Type B pancreatic cell (in vitro differentiated cells): ENCODE results near the gene CLCN6. TPM values are rescaled to one million over a fixed set of nuclear protein-coding genes. Genes with fewer than 3 reads are reported as not detected.

Source experiments
- DNase-seq: peaks from one replicate; pipeline ENCODE4 v3.0.0; 2021; ENCODE audit warnings: mixed read lengths; ENCODE audit not compliant: unreplicated experiment; ENCODE audit errors: extremely low spot score
- H3K27ac Mint-ChIP-seq: 2 replicates; pipeline ENCODE4 v1.8.0; 2021; ENCODE audit warnings: mild to moderate bottlenecking, mixed read lengths
- H3K27me3 Mint-ChIP-seq: 2 replicates; pipeline ENCODE4 v1.8.0; 2021; ENCODE audit warnings: mixed read lengths
- H3K36me3 Mint-ChIP-seq: 2 replicates; pipeline ENCODE4 v1.8.0; 2021; ENCODE audit warnings: mixed read lengths
- H3K4me1 Mint-ChIP-seq: one replicate; pipeline ENCODE4 v1.8.0; 2021; ENCODE audit warnings: mixed read lengths; ENCODE audit not compliant: unreplicated experiment
- H3K4me3 Mint-ChIP-seq: 2 replicates; pipeline ENCODE4 v1.8.0; 2021; ENCODE audit warnings: mild to moderate bottlenecking, mixed read lengths
- H3K9me3 Mint-ChIP-seq: 2 replicates; pipeline ENCODE4 v1.8.0; 2021; ENCODE audit warnings: mixed read lengths
- total RNA-seq: library from RNA; stranded (reverse); gene quantifications from 2 replicates; pipeline ENCODE4 v1.2.1, GENCODE V29; 2021; ENCODE audit warnings: low replicate concordance
- TF ChIP-seq, protein P1 (sequence below): fragments of 200-600 bp; sonication (generic); conservative IDR thresholded peaks from 2 replicates; pipeline ENCODE4 v1.5.0; 2021; ENCODE audit warnings: antibody characterized with exemption, mild to moderate bottlenecking

CLCN6 gene
- total RNA-seq, 1 donor from 2014 or later: 31.1 TPM

- no peaks in the 10 kb centered on the region for H3K4me1 Mint-ChIP-seq
- H3K9me3 Mint-ChIP-seq: no peaks in the 10 kb centered on the region
- peaks cover 21% of the 10 kb centered on the region for H3K27me3 Mint-ChIP-seq
- no peak overlapping the region for H3K4me3 Mint-ChIP-seq
- DNase-seq: no peak
- TF ChIP-seq, protein P1, sequence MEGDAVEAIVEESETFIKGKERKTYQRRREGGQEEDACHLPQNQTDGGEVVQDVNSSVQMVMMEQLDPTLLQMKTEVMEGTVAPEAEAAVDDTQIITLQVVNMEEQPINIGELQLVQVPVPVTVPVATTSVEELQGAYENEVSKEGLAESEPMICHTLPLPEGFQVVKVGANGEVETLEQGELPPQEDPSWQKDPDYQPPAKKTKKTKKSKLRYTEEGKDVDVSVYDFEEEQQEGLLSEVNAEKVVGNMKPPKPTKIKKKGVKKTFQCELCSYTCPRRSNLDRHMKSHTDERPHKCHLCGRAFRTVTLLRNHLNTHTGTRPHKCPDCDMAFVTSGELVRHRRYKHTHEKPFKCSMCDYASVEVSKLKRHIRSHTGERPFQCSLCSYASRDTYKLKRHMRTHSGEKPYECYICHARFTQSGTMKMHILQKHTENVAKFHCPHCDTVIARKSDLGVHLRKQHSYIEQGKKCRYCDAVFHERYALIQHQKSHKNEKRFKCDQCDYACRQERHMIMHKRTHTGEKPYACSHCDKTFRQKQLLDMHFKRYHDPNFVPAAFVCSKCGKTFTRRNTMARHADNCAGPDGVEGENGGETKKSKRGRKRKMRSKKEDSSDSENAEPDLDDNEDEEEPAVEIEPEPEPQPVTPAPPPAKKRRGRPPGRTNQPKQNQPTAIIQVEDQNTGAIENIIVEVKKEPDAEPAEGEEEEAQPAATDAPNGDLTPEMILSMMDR: no peak
- no peak overlapping the region for H3K27ac Mint-ChIP-seq
- peaks cover 3% of the 10 kb centered on the region for H3K36me3 Mint-ChIP-seq
Observed at GRCh38 chr1:11851180-11851579, 45.2 kb downstream of the CLCN6 start.

DNA sequence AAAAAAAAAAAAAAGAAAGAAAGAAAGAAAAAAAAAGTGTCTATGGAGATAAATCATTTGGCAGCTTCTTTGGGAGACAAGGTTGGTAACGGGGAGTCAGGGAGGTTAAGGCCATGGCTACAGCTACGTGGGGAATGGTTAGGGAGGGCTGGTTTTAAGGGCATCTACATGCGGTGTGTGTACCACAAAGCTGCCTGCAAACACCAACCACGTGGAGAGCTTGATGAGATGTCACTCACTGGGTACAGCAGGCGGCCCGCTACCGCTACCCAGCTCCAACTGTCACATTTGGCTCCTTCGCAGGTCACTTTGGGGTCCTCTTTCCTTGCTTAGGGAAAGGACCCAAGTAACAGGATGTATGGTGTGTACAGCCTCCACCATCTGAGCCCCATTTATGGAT is 48.5 kb downstream of the CLCN6 start:
- no peak for DNase-seq
- TF ChIP-seq, protein P1: no peak
- H3K4me1 Mint-ChIP-seq: no peaks in the 10 kb centered on the region
- no peak overlapping the region for H3K27ac Mint-ChIP-seq
- H3K36me3 Mint-ChIP-seq: peaks cover 3% of the 10 kb centered on the region
- H3K9me3 Mint-ChIP-seq: no peaks in the 10 kb centered on the region
- peaks cover 54% of the 10 kb centered on the region for H3K27me3 Mint-ChIP-seq
- no peak overlapping the region for H3K4me3 Mint-ChIP-seq

- Mint-ChIP-seq H3K27ac (no peak overlapping the region), H3K27me3 (peaks cover 63% of the 10 kb centered on the region)
Observed at GRCh38 chr1:11855430-11855829, 49.4 kb downstream of the CLCN6 start.

DNA sequence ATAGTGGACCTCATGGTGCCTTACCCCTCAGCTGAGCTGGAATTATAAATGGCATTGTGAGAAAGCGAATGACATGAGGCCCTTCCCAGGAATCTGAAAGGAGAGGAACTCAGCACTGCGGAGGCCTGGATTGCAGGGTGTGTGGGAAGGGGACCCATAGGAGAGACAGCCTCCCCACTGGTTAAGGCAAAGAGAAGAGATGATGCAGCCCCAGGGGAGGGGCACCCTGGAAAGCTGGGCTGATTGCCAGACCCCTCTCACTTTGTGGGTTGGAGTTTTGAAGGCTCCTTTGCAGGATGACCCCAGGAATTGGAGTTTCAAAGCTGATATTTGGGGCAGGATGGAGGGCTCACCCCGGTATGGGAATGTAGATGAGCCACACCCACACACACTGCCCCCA is 50.7 kb downstream of the CLCN6 start:
- Mint-ChIP-seq H3K9me3 (no peaks in the 10 kb centered on the region), H3K4me3 (no peak overlapping the region), H3K4me1 (no peaks in the 10 kb centered on the region), H3K36me3 (no peaks in the 10 kb centered on the region), H3K27ac (no peak overlapping the region), H3K27me3 (peaks cover 72% of the 10 kb centered on the region)
- no peak for DNase-seq
- TF ChIP-seq, protein P1: no peak

More at GRCh38 chr1:11855430-11855829, 49.4 kb downstream of the CLCN6 start:
- DNase-seq: no peak
- no peaks in the 10 kb centered on the region for H3K4me1 Mint-ChIP-seq
- H3K4me3 Mint-ChIP-seq: no peak overlapping the region
- no peaks in the 10 kb centered on the region for H3K9me3 Mint-ChIP-seq
- H3K36me3 Mint-ChIP-seq: no peaks in the 10 kb centered on the region
- TF ChIP-seq, protein P1: no peak

- DNase-seq: no peak
- Mint-ChIP-seq H3K27ac (no peak overlapping the region), H3K4me1 (no peaks in the 10 kb centered on the region), H3K4me3 (no peak overlapping the region), H3K36me3 (no peaks in the 10 kb centered on the region), H3K9me3 (no peaks in the 10 kb centered on the region), H3K27me3 (peaks cover 77% of the 10 kb centered on the region)
- TF ChIP-seq, protein P1: no peak
Observed at GRCh38 chr1:11857164-11857851, 51.3 kb downstream of the CLCN6 start.
